Neuronal stem cell (in vitro differentiated cells): ENCODE measurements around the gene DPYSL5.
A peak's percentile ranks its signal among the peaks of the same experiment; 100 is the strongest.

Experiments used
- DNase-seq: peaks from one replicate; pipeline ENCODE4 v3.0.0-alpha.2; 2013; ENCODE audit warnings: low spot score
- H2AFZ ChIP-seq: one replicate; pipeline ENCODE4 v1.6.1; 2013; ENCODE audit warnings: mild to moderate bottlenecking, low read length, inconsistent platforms
- H2AK5ac ChIP-seq: 2 replicates; pipeline ENCODE4 v1.6.1; 2013; ENCODE audit warnings: low read depth, mild to moderate bottlenecking, inconsistent platforms, low read length, moderate library complexity, mixed read lengths
- H2BK120ac ChIP-seq: 2 replicates; pipeline ENCODE4 v1.6.1; 2013; ENCODE audit warnings: low read depth, mild to moderate bottlenecking, inconsistent platforms, low read length, moderate library complexity, mixed read lengths
- H2BK12ac ChIP-seq: one replicate; pipeline ENCODE4 v1.6.1; 2013; ENCODE audit warnings: low read length, inconsistent platforms
- H2BK15ac ChIP-seq: 2 replicates; pipeline ENCODE4 v1.6.1; 2013; ENCODE audit warnings: mild to moderate bottlenecking, low read length, inconsistent platforms, mixed read lengths
- H2BK5ac ChIP-seq: one replicate; pipeline ENCODE4 v1.6.1; 2013; ENCODE audit warnings: inconsistent platforms, mild to moderate bottlenecking, low read length, moderate library complexity
- H3K14ac ChIP-seq: one replicate; pipeline ENCODE4 v1.6.1; 2013; ENCODE audit warnings: low read length, inconsistent platforms
- H3K18ac ChIP-seq: 2 replicates; pipeline ENCODE4 v1.6.1; 2013; ENCODE audit warnings: low read length, inconsistent platforms
- H3K23ac ChIP-seq: 2 replicates; pipeline ENCODE4 v1.6.1; 2013; ENCODE audit warnings: low read depth, mild to moderate bottlenecking, mixed read lengths, low read length, inconsistent platforms; ENCODE audit not compliant: poor library complexity
- H3K27ac ChIP-seq: replicated peaks from 3 replicates; pipeline ENCODE4 v1.5.1; 2013; ENCODE audit warnings: low read length, inconsistent platforms
- H3K27me3 ChIP-seq, 3 experiments: 2 replicates each; pipeline ENCODE4 v1.6.1; 2013; ENCODE audit warnings: low read length in 3 of 3, mild to moderate bottlenecking in 2 of 3, inconsistent platforms in 1 of 3, low read depth in 1 of 3, mixed read lengths in 1 of 3, moderate library complexity in 1 of 3; ENCODE audit not compliant: control insufficient read depth in 3 of 3, insufficient read depth in 3 of 3
- H3K36me3 ChIP-seq, 2 donors: replicated peaks in 1 of 2; 2 replicates each; pipeline ENCODE4 v1.6.1; 2013; ENCODE audit warnings: low read length in 2 of 2; ENCODE audit not compliant: control insufficient read depth in 2 of 2, insufficient read depth in 2 of 2
- H3K4ac ChIP-seq: 2 replicates; pipeline ENCODE4 v1.6.1; 2013; ENCODE audit warnings: inconsistent platforms, mild to moderate bottlenecking, low read length, moderate library complexity
- H3K4me1 ChIP-seq, 2 donors: 1 replicate in 1 of 2; 2 replicates in 1 of 2; pipeline ENCODE4 v1.6.1; 2013; ENCODE audit warnings: low read length in 2 of 2, low read depth in 1 of 2; ENCODE audit not compliant: control insufficient read depth in 2 of 2, insufficient read depth in 1 of 2
- H3K4me2 ChIP-seq: one replicate; pipeline ENCODE4 v1.6.1; 2013; ENCODE audit warnings: mild to moderate bottlenecking, low read length, inconsistent platforms; ENCODE audit not compliant: insufficient read depth, poor library complexity, severe bottlenecking
- H3K4me3 ChIP-seq, 2 donors: 2 replicates each; pipeline ENCODE4 v1.5.1; 2013; ENCODE audit warnings: low read length in 2 of 2, mild to moderate bottlenecking in 2 of 2, inconsistent platforms in 1 of 2, moderate library complexity in 1 of 2
- H3K79me1 ChIP-seq: one replicate; pipeline ENCODE4 v1.6.1; 2013; ENCODE audit warnings: low read depth, mild to moderate bottlenecking, inconsistent platforms, low read length, moderate library complexity
- H3K9ac ChIP-seq: one replicate; pipeline ENCODE4 v1.6.1; 2013; ENCODE audit warnings: mild to moderate bottlenecking, low read depth, low read length, inconsistent platforms; ENCODE audit not compliant: poor library complexity
- H3K9me3 ChIP-seq, 2 donors: replicated peaks in 1 of 2; 2 replicates each; pipeline versions ENCODE3 to v1.6.1; 2013; ENCODE audit warnings: low read length in 2 of 2, mild to moderate bottlenecking in 2 of 2, inconsistent platforms in 1 of 2, low read depth in 1 of 2, mixed read lengths in 1 of 2, moderate library complexity in 1 of 2; ENCODE audit not compliant: control insufficient read depth in 2 of 2, insufficient read depth in 1 of 2
- H4K8ac ChIP-seq: one replicate; pipeline ENCODE4 v1.6.1; 2013; ENCODE audit warnings: low read depth, mild to moderate bottlenecking, inconsistent platforms, low read length, moderate library complexity
- H4K91ac ChIP-seq: one replicate; pipeline ENCODE4 v1.6.1; 2013; ENCODE audit warnings: low read length, low read depth, mild to moderate bottlenecking, inconsistent platforms; ENCODE audit not compliant: poor library complexity
- WGBS, 2 donors: extraction: QIAGEN DNeasy Blood & Tissue Kit; methylation state at CpG; one replicate each; pipeline ENCODE4 v1.1.7; 2013; ENCODE audit warnings: missing lambda C conversion rate in 2 of 2, mixed read lengths in 1 of 2; ENCODE audit not compliant: insufficient read length in 2 of 2, insufficient replicate concordance in 1 of 2; ENCODE audit errors: extremely low coverage in 2 of 2; 5-methylcytosine and 5-hydroxymethylcytosine counted together

Gene DPYSL5

DNA sequence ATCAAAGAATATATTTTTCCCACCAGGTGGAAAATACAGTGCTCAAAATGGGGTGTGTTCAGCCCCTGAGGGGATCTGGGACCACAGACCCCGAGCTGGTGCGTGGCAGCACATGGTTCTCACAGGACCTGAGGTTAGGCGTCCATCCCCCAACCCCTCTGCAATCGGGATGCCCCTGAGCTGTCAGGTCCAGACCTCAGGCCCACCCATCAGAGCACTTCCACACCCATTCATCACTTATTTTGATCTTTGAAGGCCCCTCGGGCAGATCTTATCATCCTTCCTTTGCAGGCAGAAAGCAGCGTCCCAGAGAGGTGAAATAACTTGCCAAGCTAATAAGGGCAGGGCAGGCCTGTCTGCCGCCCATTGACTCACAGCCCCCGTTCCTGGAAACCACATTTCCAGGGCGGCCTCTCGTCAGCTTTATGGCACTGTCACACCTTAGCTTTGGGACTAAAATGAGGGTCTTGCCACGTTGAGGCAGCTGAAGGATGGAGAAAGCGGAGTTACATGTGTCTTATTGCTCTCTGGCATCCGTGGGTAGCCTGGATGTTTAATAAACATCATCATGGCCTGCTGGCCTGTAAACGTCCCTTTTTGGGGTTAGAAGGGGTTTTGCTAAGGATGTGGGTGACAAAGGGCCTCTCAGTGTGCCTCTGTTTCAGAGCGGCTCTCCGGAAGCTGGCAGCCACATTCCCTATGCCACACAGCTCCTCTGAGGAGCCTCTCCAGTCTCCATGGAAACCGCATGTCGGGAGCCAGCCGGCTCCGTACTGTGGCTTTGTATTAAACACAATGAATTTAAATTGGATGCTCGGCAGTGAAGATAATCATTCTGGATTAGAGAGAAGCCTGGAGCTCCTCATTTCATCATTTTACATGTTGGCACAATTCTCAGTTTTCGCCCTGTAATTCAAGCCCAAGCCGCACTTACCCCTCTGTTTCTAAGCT lies 64.3 kb downstream of the DPYSL5 start:
- Histone ChIP-seq H3K4me2 (peak overlapping the region; percentile 63), H3K4ac (no peak overlapping the region), H2BK12ac (no peak overlapping the region), H3K9me3 (peaks cover 0 to 18% of the 10 kb centered on the region in 2 donors), H3K4me1 (peaks cover 37 to 48% of the 10 kb centered on the region in 2 donors), H4K91ac (no peak overlapping the region), H3K4me3 (peak overlapping the region in 1 of 2 donors; percentile 18), H2BK120ac (no peak overlapping the region), H3K79me1 (peaks cover 6% of the 10 kb centered on the region), H3K27me3 (no peaks in the 10 kb centered on the region), H2BK5ac (no peak overlapping the region), H2AK5ac (peak overlapping the region; percentile 9), H3K18ac (peak overlapping the region; percentile 58), H3K36me3 (peaks cover 20 to 77% of the 10 kb centered on the region in 2 donors), H3K14ac (no peak overlapping the region), H4K8ac (no peak overlapping the region), H3K9ac (peak overlapping the region; percentile 39), H2BK15ac (no peak overlapping the region), H3K27ac (peak overlapping the region; percentile 91), H3K23ac (no peak overlapping the region), H2AFZ (peak overlapping the region; percentile 35)
- DNase-seq, result peak; percentile 80
- WGBS, 2 donors, result no CpG with 5 or more reads among the region's 23 CpGs

DNA sequence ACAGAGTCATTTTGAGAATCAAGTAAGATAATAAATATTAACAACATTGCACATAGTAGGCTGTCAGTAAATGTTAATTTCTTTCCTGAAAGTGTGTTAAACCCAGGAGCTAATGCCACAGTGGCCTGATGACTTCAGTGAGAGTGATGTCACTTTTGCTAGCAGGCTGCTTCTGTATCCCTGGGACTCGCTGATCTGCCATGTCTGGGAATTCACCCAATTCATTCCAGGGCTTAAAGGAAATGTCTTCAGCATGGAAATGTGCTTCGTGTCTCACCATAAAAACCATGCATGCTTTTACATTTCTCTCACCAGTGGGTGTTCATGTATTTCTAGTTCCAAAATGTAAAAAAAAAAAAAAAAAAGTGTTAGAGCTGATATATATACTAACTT lies 65.7 kb downstream of the DPYSL5 start:
- Histone ChIP-seq H3K4me3 (no peak overlapping the region), H4K91ac (no peak overlapping the region), H2BK120ac (no peak overlapping the region), H3K4me2 (no peak overlapping the region), H2AFZ (no peak overlapping the region), H2BK15ac (no peak overlapping the region), H3K9ac (no peak overlapping the region), H2AK5ac (no peak overlapping the region), H3K4me1 (peaks cover 35 to 48% of the 10 kb centered on the region in 2 donors), H3K23ac (no peak overlapping the region), H3K36me3 (peaks cover 15 to 73% of the 10 kb centered on the region in 2 donors), H3K9me3 (peaks cover 0 to 18% of the 10 kb centered on the region in 2 donors), H3K79me1 (peaks cover 6% of the 10 kb centered on the region), H3K27me3 (no peaks in the 10 kb centered on the region), H2BK5ac (no peak overlapping the region), H4K8ac (no peak overlapping the region), H3K4ac (no peak overlapping the region), H3K18ac (no peak overlapping the region), H3K14ac (no peak overlapping the region), H2BK12ac (no peak overlapping the region), H3K27ac (peak overlapping the region; percentile 22)
- DNase-seq, result no peak
- no CpG with 5 or more reads among the region's 2 CpGs for WGBS, 2 donors

GRCh38 chr2:26913999-26914658 lies 66.2 kb downstream of the DPYSL5 start:
- H2BK12ac ChIP-seq, result no peak overlapping the region
- no peak overlapping the region for H2BK15ac ChIP-seq
- no peak overlapping the region for H3K9ac ChIP-seq
- H2AK5ac ChIP-seq, result no peak overlapping the region
- H4K91ac ChIP-seq, result no peak overlapping the region
- H3K14ac ChIP-seq, result no peak overlapping the region
- no peak overlapping the region for H3K23ac ChIP-seq
- no peak overlapping the region for H4K8ac ChIP-seq
- H3K4me2 ChIP-seq, result peak overlapping the region; percentile 46
- no CpG with 5 or more reads among the region's 10 CpGs for WGBS, 2 donors
- H3K18ac ChIP-seq, result no peak overlapping the region
- H3K27me3 ChIP-seq, result no peaks in the 10 kb centered on the region
- peaks cover 15 to 73% of the 10 kb centered on the region in 2 donors for H3K36me3 ChIP-seq
- no peak overlapping the region for H2AFZ ChIP-seq
- peak overlapping the region; percentile 64 for H3K27ac ChIP-seq
- H3K79me1 ChIP-seq, result peaks cover 6% of the 10 kb centered on the region
- no peak overlapping the region for H2BK120ac ChIP-seq
- no peak overlapping the region for H2BK5ac ChIP-seq
- peak; percentile 76 for DNase-seq
- H3K4me1 ChIP-seq, result peaks cover 35 to 48% of the 10 kb centered on the region in 2 donors
- no peak overlapping the region for H3K4ac ChIP-seq
- H3K4me3 ChIP-seq, result no peak overlapping the region
- H3K9me3 ChIP-seq, result peaks cover 0 to 18% of the 10 kb centered on the region in 2 donors
